ENCODE results near the gene PASD1. TPM values are rescaled to one million over a fixed set of nuclear protein-coding genes. Genes with fewer than 3 reads are reported as not detected.
A peak's percentile ranks its signal among the peaks of the same experiment; 100 is the strongest.
"Not testable (repeated sequence)": the region's sequence is repeated elsewhere in the genome, so short reads cannot be mapped to it uniquely, and the experiment has no call there.

The PASD1 gene, protein sequence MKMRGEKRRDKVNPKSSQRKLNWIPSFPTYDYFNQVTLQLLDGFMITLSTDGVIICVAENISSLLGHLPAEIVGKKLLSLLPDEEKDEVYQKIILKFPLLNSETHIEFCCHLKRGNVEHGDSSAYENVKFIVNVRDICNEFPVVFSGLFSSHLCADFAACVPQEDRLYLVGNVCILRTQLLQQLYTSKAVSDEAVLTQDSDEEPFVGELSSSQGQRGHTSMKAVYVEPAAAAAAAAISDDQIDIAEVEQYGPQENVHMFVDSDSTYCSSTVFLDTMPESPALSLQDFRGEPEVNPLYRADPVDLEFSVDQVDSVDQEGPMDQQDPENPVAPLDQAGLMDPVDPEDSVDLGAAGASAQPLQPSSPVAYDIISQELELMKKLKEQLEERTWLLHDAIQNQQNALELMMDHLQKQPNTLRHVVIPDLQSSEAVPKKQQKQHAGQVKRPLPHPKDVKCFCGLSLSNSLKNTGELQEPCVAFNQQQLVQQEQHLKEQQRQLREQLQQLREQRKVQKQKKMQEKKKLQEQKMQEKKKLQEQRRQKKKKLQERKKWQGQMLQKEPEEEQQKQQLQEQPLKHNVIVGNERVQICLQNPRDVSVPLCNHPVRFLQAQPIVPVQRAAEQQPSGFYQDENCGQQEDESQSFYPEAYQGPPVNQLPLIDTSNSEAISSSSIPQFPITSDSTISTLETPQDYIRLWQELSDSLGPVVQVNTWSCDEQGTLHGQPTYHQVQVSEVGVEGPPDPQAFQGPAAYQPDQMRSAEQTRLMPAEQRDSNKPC
- not detected in 2 replicates for total RNA-seq (2014; rRNA removed; shearing (Covaris generic); ENCODE audit: low replicate concordance)

DNA sequence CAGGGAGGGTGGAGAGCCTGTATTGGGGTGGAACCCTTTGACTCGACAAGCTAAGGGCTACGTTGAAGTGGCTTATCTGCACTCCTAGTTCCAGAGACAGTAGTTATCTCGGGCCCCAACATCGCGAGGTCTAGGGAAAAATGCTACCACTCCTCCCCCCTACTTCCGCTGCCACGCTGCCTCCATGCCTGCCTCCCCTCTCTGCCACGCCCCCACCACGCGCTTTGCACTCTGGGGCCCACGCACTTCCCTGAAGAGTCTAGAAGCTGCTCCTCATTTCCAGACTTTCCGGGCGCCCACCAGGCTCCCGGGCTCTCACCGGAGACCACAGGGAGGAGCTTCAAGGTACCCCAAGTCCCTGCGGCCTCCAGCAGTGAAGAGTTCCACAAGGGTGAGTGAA is at the start of gene PASD1:
Gene PASD1 (plus strand): TSS at position 227 of the 400 bp plus-strand sequence. CDS start 37,879 bp downstream, outside the sequence.
- in situ Hi-C loops (cut with HindIII; ENCODE audit: low pct_unique_long_range_greater_than_20kb, low sequenced_read_pairs): no loop called here
- no peak for DNase-seq (ENCODE audit: low read depth)

DNA sequence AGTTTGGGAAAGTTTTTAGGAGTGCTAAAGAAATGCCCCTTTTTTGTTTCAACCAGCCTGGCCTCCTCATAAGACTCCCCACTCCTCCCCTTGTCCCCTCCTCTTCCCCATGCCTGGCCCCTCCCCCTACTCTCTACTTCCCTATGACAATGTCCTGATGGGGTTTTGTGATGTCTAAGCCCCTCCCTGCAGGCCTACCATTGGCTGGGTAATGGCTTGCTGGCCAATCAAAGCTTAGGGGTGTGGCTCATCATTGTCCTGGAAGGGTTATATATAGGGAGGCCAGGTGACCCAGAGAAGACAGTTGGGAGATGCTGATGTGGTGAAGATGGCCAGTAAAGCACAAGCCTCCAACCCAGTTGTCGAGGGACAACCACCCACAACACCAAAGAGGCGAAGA is 48.2 kb upstream of the PASD1 start:
- no peak for DNase-seq (ENCODE audit: low read depth)
- in situ Hi-C loops (cut with HindIII; ENCODE audit: low pct_unique_long_range_greater_than_20kb, low sequenced_read_pairs): no loop called here

DNA sequence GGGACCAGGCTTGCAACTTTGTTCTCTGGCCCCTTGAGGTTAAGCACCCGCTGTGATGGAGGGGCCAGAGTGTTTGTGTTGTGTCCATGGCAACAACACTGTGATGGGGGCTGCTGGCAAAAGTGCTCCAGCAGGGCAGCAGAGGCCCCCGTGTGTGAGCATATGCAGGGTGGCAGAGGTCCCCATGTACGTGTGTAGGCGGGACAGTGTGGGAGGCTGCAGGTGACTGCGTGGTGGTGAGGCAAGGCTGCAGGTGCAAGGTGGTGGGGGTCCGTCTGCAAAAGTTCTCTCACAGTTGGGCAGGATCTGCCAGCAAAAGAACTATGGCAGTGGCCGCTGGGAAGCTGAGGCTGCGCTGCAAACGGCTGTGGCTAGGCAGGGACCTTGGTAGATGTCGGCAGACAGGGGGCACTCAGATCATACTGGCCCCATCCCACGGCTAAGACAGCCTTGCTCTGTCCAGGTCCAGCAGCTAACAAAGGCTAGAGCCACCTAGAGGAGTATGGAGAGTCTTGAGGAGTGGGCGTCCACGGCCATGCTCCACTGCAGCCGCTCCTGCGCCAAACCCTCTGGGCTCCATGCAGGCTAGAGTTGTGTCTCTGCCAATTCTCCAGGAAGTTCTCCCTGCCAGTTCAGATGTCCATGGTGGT is 46.8 kb upstream of the PASD1 start:
- in situ Hi-C loops (cut with HindIII; ENCODE audit: low pct_unique_long_range_greater_than_20kb, low sequenced_read_pairs): no loop called here
- DNase-seq (ENCODE audit: low read depth): no peak

DNA sequence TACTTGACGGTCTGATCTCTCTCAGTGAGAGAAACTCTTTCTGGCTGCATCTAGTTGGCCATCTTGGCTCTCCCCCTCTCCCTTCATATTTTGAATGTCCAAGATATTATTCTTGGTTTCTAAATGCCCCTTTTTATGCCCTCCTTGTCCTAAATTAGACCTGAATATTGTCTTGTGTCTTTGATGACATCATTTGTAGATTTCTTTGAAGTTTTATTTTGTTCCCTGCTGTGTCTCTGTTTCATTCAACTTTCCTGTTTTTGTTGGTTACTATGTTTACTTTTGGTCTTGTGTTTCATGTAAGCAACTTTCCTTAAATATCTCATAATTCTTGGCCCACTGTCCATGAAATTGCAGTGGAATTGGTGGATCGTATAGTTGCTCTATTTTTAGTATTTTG is 46.1 kb upstream of the PASD1 start:
- DNase-seq (ENCODE audit: low read depth): no peak
- in situ Hi-C loops (cut with HindIII; ENCODE audit: low pct_unique_long_range_greater_than_20kb, low sequenced_read_pairs): no loop called here

DNA sequence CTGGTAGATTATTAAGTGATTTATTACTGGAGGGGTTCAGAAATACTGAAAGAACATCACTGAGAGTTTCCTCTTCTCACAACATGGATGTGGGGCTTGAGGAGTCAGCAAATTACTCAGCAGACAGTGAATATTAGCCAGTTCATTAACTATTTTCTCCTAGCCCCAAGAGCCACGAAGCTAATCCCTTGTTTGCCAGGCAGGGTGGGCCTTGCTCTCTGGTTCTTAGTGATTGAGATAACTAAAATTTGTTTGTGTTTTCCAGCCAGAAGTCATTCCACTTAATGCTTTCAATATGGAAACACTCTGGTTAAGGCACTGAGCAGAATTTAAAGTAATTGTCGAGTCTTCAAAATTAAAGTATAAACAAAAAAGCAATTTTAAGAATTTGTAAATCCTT is 40.1 kb upstream of the PASD1 start:
- no peak for DNase-seq (ENCODE audit: low read depth)
- in situ Hi-C loops (cut with HindIII; ENCODE audit: low pct_unique_long_range_greater_than_20kb, low sequenced_read_pairs): no loop called here

DNA sequence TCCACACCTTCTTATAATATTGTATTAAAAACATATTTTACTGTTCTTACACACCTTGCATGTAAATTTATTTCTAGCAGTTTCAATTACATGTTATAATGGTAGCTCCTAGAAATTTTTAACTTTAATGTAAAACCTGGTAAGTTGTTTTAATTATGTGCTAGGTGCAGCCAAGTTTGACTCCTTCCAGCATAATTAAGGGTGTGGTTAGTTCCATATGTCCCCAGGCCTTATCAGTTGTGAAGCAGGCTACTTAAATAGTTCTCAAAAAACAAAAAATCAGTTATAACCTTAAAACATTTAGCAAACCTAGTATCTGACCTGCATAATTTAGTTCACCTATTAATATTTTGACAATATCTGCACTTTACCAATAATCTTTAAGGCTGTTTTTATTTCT is 26.9 kb upstream of the PASD1 start:
- in situ Hi-C loops (cut with HindIII; ENCODE audit: low pct_unique_long_range_greater_than_20kb, low sequenced_read_pairs): no loop called here

DNA sequence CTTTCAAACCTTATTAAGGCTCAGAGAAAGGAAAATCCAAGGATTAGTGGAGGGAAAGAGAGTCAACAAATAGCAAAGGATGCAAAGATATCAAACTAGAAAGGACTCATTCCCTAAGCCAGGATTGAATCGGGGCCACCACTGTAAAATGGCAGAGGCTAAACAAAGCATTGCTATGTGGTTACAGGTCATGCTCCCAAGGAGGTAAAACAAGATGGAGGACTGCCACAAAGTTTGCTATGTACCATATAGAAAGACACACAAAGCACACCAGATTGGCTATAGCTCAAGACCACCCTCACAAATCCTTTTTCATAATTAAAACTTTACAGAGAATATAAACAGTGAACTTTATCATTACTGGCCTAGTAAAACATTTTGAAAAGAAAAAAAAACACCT is 25.9 kb upstream of the PASD1 start:
- in situ Hi-C loops (cut with HindIII; ENCODE audit: low pct_unique_long_range_greater_than_20kb, low sequenced_read_pairs): no loop called here

More for the DNA sequence above, 26.9 kb upstream of the PASD1 start:
- no peak for DNase-seq (ENCODE audit: low read depth)

DNA sequence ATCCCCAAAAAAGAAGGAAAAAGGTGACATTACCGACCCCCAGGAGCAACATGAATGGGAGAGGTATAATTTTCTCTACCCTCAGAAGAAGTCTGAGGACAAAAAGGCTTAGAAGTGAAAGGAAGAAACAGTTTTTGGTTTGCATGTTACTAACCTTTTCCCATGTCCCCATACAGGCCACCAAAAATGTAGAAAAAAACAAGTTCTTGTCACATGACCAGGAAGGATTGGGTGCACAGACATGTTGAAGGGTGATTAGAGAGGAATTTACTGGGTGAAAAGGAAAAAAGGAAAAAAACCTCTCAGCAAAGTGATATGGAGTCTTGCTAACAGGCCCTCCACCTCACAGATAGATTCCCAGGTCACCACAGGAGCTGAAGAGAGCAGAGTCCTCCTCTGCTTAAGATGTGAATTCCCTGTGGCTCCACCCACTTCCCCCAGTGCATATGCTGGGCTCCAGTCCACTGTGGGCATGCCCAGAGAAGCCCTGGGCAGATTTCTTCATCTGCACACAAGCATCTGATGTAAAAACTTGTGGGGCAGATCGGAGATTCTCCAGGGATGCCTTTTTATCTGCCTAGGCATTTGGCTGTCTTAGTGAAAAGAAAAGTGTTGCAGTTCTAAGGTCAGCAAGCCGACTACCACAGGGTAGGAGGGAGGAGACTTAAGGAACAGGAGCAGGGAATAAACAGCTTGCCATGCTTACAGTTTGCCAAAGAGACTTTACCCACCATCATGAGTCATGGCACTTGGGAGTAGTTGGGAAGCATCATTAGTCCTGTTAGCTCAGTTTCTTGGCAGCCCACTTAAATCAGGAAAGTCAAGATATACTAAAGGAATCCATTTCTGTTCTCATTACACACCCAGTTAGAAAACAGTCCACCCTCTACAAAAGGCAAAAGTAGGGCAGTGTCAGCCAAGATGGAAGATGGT is 25.0 kb upstream of the PASD1 start:
- DNase-seq (ENCODE audit: low read depth): no peak
- in situ Hi-C loops (cut with HindIII; ENCODE audit: low pct_unique_long_range_greater_than_20kb, low sequenced_read_pairs): no loop called here

More for the DNA sequence above, 25.9 kb upstream of the PASD1 start:
- DNase-seq (ENCODE audit: low read depth): no peak

DNA sequence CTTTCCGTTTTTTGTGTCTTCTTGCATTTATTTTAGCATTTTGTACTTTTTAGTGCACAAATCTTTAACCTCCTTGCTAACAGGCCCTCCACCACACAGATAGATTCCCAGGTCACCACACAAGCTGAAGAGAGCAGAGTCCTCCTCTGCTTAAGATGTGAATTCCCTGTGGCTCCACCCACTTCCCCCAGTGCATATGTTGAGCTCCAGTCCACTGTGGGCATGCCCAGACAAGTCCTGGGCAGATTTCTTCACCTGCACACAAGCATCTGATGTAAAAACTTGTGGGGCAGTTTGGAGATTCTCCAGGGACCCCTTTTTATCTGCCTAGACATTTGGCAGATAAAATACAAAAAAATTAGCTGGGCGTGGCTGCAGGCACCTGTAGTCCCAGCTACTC is 19.8 kb upstream of the PASD1 start:
- in situ Hi-C loops (cut with HindIII; ENCODE audit: low pct_unique_long_range_greater_than_20kb, low sequenced_read_pairs): no loop called here
- DNase-seq (ENCODE audit: low read depth): peak; percentile 1

DNA sequence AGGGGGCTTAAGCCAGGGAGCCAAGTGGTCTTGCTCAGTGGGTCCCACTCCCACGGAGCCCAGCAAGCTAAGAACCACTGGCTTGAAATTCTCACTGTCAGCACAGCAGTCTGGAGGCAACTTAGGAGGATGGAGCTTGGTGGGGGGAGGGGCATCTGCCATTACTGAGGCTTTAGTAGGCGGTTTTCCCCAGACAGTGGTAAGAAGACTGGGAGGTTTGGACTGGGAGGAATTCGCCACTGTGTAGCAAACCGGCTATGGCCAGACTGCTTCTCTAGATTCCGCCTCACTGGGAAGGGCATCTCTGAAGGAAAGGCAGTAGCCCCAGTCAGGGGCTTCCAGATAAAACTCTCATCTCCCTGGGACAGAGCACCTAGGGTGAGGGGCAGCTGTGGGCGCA is 17.2 kb upstream of the PASD1 start:
- in situ Hi-C loops (cut with HindIII; ENCODE audit: low pct_unique_long_range_greater_than_20kb, low sequenced_read_pairs); DNase-seq (ENCODE audit: low read depth): not testable (repeated sequence)

DNA sequence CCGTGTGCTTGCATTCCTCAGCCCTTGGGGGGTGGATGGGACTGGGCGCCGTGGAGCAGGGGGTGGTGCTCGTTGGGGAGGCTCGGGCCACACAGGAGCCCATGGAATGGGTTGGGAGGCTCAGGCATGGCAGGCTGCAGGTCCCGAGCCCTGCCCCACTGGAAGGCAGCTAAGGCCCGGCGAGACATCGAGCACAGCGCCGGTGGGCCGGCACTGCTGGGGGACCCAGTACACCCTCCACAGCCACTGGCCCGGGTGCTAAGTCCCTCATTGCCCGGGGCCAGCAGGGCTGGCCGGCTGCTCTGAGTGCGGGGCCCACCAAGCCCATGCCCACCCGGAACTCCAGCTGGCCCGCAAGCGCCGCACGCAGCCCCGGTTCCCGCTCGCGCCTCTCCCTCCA is 12.3 kb upstream of the PASD1 start:
- DNase-seq (ENCODE audit: low read depth); in situ Hi-C loops (cut with HindIII; ENCODE audit: low pct_unique_long_range_greater_than_20kb, low sequenced_read_pairs): not testable (repeated sequence)

DNA sequence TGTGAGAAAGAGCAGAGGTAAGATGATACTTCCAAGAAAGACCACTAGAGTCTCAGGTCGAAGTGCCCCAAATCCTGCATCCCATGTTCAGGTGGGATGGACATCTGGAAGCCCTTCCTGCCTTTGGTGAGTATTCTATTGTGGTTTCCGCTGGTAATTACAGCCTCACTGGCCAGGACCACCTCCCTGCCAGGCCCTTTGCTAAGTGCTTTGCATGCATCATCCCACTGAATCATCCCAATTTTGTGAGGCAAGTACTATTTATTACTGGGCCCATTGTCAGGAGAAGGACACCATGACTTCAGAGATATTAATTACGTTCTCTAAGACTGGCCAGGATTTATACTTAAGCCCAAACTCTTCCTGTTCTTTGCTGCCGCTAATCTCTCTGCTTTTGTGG is 10.7 kb upstream of the PASD1 start:
- in situ Hi-C loops (cut with HindIII; ENCODE audit: low pct_unique_long_range_greater_than_20kb, low sequenced_read_pairs): no loop called here
- no peak for DNase-seq (ENCODE audit: low read depth)

DNA sequence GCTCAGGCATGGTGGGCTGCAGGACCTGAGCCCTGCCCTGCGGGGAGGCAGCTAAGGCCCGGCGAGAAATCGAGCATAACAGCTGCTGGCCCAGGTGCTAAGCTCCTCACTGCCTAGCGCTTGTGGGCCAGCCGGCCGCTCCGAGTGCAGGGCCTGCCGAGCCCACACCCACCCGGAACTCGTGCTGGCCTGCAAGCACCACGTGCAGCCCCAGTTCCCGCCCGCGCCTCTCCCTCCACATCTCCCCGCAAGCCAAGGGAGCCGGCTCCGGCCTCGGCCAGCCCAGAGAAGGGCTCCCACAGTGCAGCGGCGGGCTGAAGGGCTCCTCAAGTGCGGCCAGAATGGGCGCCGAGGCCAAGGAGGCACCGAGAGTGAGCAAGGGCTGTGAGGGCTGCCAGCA is 8.2 kb upstream of the PASD1 start:
- in situ Hi-C loops (cut with HindIII; ENCODE audit: low pct_unique_long_range_greater_than_20kb, low sequenced_read_pairs); DNase-seq (ENCODE audit: low read depth): not testable (repeated sequence)

DNA sequence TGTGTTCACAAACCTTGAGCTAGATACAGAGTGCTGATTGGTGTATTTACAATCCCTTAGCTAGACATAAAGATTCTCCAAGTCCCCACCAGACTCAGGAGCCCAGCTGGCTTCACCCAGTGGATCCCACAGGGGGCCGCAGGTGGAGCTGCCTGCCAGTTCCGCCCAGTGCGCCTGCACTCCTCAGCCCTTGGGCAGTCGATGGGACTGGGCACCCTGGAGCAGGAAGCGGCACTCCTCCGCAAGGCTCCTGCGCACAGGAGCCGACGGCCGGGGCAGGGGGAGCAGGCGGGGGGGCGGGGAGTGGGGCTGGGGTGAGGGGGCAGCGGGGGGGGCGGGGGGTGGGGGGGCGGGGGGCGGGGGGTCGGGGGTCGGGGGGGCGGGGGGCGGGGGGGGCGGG is 990 bp upstream of the PASD1 start:
- DNase-seq (ENCODE audit: low read depth); in situ Hi-C loops (cut with HindIII; ENCODE audit: low pct_unique_long_range_greater_than_20kb, low sequenced_read_pairs): not testable (repeated sequence)

DNA sequence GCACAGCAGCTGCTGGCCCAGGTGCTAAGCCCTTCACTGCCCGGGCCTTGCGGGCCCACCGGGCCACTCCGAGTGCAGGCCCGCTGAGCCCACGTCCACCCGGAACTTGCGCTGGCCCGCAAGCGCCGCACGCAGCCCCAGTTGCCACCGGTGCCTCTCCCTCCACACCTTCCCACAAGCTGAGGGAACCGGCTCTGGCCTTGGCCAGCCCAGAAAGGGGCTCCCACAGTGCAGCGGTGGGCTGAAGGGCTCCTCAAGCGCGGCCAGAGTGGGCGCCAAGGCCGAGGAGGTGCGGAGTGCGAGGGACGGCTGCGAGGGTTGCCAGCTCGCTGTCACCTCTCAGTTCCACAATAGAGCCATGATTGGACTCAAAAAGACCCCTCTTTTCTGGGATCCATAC is 472 bp upstream of the PASD1 start:
- DNase-seq (ENCODE audit: low read depth); in situ Hi-C loops (cut with HindIII; ENCODE audit: low pct_unique_long_range_greater_than_20kb, low sequenced_read_pairs): not testable (repeated sequence)

DNA sequence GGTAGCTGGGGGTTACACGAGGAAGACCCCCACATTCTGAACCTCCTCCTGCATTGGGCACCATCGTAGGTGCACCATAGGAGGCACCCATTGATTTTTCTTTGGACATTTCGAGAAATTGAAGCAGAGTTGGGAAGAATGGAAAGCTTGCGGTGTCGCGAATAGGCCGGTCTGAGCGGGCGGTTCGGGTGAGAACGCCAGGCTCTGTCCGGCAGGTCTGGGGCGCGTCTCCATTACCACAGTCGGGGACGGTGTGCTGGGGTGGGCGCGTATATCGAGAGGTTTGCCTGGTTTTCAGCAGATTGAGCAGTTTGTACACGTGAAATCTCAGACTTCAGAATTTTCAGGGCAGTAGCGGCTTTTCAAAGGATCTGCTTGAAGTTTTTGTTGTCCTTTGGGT is 560 bp downstream of the PASD1 start:
- no peak for DNase-seq (ENCODE audit: low read depth)
- in situ Hi-C loops (cut with HindIII; ENCODE audit: low pct_unique_long_range_greater_than_20kb, low sequenced_read_pairs): no loop called here

DNA sequence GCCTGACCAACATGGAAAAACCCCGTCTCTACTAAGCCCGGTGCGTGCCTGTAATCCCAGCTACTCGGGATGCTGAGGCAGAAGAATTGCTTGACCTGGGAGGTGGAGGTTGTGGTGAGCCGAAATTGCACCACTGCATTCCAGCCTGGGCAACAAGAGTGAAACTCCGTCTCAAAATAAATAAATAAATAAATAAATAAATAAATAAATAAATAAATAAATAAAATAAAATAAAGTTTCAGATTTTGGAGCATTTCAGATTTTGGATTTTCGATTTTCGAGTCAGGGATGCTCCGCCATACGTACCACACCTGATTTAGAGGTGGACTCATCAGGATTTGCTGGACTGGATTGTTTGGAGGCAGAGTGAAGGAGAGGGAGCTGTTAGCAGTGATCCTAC is 3.4 kb downstream of the PASD1 start:
- DNase-seq (ENCODE audit: low read depth); in situ Hi-C loops (cut with HindIII; ENCODE audit: low pct_unique_long_range_greater_than_20kb, low sequenced_read_pairs): not testable (repeated sequence)

DNA sequence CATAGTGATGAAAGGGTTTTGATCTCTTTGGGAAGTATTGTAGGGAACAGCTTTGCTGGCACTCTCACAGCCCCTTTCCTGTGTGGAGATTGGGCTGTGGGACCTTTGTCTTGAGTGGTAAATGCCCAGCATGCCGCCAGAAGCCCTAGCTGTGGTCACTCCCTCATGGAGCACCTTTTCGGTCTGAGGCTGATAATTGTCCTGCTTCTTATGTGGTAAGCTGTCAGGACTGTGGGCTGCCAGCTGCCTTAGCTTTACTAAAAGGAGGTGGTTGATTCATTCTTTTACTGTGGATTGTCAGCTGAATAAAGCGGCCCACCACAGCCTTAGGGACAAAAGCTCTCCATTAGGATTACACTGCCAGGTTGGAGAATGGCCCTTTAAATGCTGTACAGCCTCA is 7.1 kb downstream of the PASD1 start:
- DNase-seq (ENCODE audit: low read depth): no peak
- in situ Hi-C loops (cut with HindIII; ENCODE audit: low pct_unique_long_range_greater_than_20kb, low sequenced_read_pairs): no loop called here

Measured in Caki2 (cell line).